ENCODE measurements around the gene RPL39L. TPM values are rescaled to one million over a fixed set of nuclear protein-coding genes. Genes with fewer than 3 reads are reported as not detected.
"Not testable (repeated sequence)": the region's sequence is repeated elsewhere in the genome, so short reads cannot be mapped to it uniquely, and the experiment has no call there.

Gene RPL39L
- polyA plus RNA-seq, 12 donors = 7.3 to 239 (median 9.6) TPM; not detected in 1

GRCh38 chr3:187146389-187146788, 7.1 kb upstream of the RPL39L start:
- DNase-seq = no peak

GRCh38 chr3:187145149-187145895, 6.0 kb upstream of the RPL39L start:
- no peak for DNase-seq

- no peak for DNase-seq
Measured at GRCh38 chr3:187139895-187140253, 578 bp upstream of the RPL39L start.

- DNase-seq = no peak
Measured at GRCh38 chr3:187136936-187137335, 2.4 kb downstream of the RPL39L start.

- no peak for DNase-seq
Measured at GRCh38 chr3:187136337-187136736, 3.0 kb downstream of the RPL39L start.

DNA sequence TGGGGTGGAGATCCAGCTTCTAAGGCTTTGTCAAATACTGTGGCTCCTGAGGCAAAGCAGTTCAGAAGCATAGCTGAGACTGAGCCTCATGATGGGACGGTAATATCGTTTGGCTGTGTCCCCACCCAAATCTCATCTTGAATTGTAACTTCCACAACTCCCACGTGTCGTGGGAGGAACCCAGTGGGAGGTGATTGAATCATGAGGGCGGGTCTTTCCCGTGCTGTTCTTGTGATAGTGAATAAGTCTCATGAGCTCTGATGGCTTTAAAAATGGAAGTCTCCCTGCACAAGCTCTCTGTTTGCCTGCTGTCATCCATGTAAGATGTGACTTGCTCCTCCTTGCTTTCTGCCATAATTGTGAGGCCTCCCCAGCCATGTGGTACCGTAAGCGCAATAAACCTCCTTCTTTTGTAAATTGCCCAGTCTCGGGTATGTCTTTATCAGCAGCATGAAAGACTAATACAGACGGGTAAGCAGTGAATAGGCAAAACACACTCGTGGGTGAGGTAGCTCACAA, 4.1 kb downstream of the RPL39L start:
- DNase-seq = not testable (repeated sequence)

DNA sequence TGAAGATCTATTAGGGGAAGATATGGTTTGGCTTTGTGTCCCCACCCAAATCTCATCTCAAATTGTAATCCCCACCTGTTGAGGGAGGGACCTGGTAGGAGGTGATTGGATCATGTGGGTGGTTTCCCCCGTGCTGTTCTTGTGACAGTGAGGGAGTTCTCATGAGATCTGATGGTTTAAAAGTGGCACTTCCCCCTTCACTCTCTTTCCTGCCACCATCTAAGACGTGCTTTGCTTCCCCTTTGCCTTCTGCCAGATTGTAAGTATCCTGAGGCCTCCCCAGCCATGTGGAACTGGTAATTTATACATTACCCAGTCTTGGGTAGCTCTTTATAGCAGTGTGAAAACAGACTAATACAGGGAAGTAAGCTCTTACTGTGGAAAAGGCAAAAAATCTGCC, 6.1 kb downstream of the RPL39L start:
- not testable (repeated sequence) for DNase-seq

DNA sequence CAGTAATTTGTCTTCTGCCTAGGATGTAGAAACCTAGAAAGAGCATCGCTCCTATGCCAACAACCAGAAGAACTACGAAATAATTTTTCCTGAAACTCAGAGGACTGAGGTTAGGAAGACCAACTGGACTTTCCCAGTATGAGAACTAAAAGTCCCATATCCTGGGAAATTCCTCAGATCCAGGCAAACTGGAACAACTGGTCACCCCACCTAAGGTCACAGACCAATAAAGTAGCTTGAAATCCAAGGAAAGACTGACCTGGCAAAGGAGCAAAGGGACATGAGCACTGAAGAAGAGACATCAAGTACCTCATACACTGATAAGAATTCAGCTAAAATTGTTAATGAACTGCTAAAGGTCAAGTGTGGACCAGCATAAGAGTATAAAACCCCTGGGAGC, 6.6 kb downstream of the RPL39L start:
- no peak for DNase-seq

DNA sequence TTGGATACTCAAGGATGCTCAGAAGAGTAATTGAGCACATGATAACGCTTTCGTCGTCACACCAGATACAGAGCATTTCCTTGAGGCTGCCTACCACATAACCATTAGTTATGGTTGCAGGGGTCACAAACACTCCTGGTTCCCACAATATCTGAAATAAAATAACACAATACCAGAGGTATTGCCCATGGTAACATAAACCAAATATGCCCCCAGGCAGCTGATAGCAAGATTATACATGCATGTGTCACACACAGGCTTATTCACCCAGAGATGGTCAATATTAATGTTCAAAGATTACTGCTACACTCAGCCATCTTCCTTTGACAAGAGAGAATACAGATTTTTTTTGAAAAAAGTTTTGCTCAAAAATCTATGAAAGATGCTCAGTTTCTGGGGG, 7.3 kb downstream of the RPL39L start:
- no peak for DNase-seq

DNA sequence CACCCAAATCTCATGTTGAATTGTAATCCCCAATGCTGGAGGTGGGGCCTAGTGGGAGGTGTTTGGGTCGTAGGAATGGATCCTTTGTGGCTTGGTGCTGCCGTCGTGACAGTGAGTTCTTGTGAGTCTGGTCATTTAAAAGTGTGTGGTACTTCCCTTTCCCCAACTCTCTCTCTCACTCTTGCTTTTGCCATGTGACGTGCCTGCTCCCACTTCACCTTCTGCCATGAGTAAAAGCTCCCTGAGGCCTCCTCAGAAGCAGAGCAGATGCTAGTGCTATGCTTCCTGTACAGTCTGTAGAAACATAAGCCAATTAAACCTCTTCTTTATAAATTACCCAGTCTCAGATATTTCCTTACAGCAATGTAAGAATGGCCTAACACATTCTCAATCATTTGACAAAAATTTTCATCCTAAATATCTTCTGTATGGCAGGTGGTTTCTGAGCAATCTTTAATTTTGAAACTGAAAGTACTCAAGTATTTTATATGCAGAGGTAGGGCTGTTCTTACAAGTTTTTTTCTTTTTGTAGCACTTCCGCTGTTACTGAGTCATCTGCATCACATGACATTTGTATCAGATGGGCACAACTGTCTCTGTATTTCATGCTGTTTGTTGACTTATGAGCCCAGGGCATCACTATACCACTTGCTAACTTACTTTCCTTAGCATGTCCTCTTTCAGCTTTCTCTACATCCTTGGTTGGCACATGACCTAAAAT, 8.8 kb downstream of the RPL39L start:
- DNase-seq = no peak

DNA sequence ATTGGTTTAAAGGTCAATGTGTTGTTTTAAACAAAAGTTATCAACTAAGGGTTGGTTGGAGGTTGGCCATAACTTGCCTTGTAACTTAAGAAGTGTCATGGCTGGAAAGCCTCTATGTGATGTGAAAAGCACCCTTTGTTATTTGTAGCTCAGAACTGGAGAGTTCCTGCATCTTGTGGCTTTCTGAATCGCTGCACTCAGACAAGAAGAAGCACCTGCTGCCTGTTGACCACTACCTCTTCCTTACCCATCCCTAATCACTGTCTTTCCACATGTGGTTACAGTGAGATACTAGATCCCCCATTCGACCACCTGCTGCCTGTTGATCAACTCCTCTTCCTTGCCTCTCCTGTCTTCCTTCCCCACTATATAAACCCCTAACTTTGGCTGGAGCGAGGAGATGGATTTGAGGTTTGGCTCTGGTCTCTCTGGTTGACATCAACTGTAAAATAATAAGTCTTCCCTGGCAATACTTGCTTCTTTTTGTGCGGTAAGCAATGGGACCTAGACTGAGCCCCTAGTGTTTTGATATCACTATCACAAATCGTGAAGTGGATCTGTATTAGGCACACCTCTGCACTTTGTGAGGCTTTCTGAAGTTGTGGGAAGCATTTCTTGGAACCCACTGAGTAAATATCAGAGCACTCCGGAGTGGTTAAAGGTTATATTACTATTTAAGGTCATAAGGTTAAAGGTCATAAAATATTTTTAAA, 13.8 kb downstream of the RPL39L start:
- no peak for DNase-seq

DNA sequence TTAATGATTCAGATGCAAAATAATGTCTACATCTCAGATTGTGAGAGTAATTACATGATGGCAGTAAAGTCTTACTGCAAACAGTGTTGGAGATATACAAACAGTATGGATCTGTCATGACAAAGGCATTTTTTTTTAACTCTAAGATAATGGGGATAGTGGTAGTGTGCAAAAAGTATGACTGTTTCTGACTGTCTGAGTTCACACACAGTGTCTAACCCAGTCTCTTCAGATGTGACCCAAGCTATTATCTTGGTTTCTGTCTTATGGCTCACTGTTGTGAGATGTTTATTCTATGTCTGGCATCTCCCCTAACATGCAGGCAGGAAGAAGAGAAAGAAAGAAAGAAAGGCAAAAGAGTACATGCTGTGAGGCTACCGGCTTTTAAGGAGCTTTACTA, 17.0 kb downstream of the RPL39L start:
- DNase-seq = no peak

DNA sequence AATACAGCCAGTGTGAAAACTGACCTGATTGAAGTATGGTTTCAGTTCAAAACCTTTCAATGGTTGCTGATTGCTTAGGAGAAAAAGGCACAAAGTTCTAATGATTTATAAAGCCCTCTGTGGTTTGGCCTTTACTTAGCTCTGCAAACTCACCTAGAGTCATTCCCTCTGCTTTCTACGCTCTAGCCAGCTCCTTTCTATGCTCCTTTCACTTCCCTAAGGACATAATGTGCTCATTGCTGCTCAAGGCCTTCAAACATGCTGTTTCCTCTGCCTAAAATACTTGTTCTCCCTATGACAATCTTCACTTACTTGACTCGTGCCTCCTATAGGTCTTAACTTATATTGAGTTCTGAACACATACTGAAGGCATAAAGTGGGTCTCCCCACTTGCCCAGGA, 19.0 kb downstream of the RPL39L start:
- DNase-seq = no peak

- no peak for DNase-seq
Measured at GRCh38 chr3:187114511-187114910, 24.8 kb downstream of the RPL39L start.

- DNase-seq = peak; percentile 14
Measured at GRCh38 chr3:187112934-187113793, 26.1 kb downstream of the RPL39L start.

DNA sequence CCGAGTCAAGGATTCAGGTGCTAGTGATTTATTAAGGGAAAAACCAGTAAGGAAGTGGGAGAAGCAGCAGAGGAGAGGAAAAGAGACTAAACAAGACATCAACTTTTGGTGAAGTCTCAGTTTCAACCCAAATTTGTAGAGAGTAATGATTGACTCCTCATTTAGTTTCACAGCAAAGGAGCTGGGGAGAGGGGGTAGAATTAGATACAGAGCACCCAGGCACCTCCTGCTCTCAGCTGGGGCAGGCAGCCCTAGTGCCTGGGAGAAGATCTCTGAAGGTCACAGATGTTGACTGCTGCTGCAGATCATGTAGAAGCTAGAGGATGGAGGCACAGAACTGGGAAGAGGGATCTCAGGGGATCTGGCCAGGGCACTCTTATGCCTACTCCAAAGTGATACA, 29.1 kb downstream of the RPL39L start:
- DNase-seq = no peak

- DNase-seq = no peak
Measured at GRCh38 chr3:187107989-187108388, 31.3 kb downstream of the RPL39L start.

DNA sequence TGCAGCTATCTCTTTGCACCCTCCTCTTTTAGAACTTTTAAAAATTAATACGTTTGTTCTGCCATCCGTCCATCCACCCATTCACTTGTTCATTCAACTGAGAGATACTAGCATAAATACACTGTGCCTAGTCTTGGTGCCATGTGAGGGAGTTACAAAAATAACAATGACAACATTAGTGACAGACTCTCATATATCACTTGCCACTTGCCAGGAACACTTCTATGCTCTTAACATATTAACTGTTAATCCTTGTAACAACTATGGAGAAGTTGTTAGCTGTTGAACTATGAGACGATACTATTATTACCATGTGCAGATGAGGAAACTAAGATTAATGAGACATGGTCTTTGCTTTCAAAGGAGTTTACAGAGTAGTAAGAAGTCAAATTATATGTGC, 33.6 kb downstream of the RPL39L start:
- no peak for DNase-seq

DNA sequence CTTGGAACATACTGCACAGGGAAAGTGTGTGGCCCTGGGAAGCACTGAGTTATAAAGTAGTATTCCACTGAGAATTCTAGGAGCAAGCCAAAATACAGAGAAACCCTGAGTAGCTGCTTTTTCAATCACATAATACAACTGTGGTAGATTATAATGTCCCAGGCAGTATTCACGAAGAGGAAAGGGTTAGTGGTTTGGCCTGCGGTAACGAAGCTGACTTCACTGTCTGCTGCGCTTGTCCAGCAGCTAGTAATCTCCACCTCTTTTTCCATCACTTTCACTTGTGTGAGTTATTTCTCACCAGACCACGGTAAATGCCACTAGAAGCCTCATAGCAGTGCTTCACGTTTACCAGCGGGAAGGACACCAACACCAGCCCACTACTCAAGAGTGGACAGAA, 34.4 kb downstream of the RPL39L start:
- DNase-seq = peak; percentile 85

DNA sequence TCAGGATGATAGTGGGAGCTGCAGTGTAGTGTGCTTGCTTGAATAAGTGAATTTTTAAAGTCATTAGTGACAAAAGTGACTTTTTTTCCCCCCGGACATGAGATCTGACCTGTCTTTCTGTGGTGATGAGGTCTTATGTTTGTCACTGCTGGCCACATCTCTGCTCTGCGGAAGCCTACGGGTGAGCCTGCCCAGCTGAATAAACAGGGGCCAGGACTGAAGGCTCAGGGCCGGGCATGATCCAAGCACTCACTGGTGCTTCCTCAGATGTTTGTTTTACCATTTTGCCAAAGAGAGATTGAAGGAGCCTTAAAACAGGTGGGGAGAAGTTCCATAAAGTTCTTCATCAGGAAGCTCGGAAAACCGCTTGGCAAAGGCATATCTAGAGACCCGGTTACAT, 35.0 kb downstream of the RPL39L start:
- no peak for DNase-seq

DNA sequence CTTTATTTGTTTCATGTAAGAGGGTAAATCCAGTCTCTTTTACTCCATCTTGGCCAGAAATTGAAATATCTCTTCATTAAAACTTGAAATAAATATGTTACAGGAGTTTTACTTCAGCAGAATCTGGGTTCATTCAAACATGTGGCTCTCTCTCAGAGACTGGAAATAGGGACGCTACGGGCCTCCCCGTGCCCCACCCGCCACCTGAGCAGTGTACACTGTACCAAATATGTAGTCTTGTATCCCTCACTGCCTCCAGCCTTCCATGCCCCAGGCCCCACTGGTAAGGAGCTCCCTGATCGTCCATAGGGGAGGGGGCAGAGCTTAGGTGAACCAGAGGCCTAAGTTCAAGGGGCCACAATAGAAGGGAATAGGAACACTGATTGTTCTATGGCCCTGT, 36.0 kb downstream of the RPL39L start:
- DNase-seq = no peak
